ENCODE results near the gene CNOT3. TPM values are rescaled to one million over a fixed set of nuclear protein-coding genes. Genes with fewer than 3 reads are reported as not detected.
"Not testable (repeated sequence)": the region's sequence is repeated elsewhere in the genome, so short reads cannot be mapped to it uniquely, and the experiment has no call there.

Gene CNOT3
- polyA plus RNA-seq (ENCODE audit: insufficient read length in 12 of 12): 100 to 1,000 TPM in 1 of 12 donors, 10 to 100 TPM in 11; 29.8 to 595 (median 38.1) TPM
- long read RNA-seq, donor 1, partial matches to known transcripts: 11 of 14 reads
- long read RNA-seq, donor 1, other reads (novel, unspliced or antisense): 0 of 14 reads
- long read RNA-seq, donor 2, partial matches to known transcripts: 20 of 20 reads
- long read RNA-seq, donor 2, other reads (novel, unspliced or antisense): 0 of 20 reads
- long read RNA-seq, donor 3, partial matches to known transcripts: 0 of 1 reads
- long read RNA-seq, donor 3, other reads (novel, unspliced or antisense): 0 of 1 reads
- long read RNA-seq, donor 4: 0 reads
- long read RNA-seq, donor 5, partial matches to known transcripts: 0 of 1 reads
- long read RNA-seq, donor 5, other reads (novel, unspliced or antisense): 0 of 1 reads
- long read RNA-seq, donor 6, partial matches to known transcripts: 0 of 1 reads
- long read RNA-seq, donor 6, other reads (novel, unspliced or antisense): 0 of 1 reads
- long read RNA-seq, donor 7: 0 reads
- long read RNA-seq, donor 8, partial matches to known transcripts: 31 of 33 reads
- long read RNA-seq, donor 8, other reads (novel, unspliced or antisense): 0 of 33 reads
- long read RNA-seq, donor 9, partial matches to known transcripts: 0 of 2 reads
- long read RNA-seq, donor 9, other reads (novel, unspliced or antisense): 0 of 2 reads
- long read RNA-seq, donor 10, partial matches to known transcripts: 0 of 2 reads
- long read RNA-seq, donor 10, other reads (novel, unspliced or antisense): 0 of 2 reads
- long read RNA-seq, donor 11, partial matches to known transcripts: 9 of 16 reads
- long read RNA-seq, donor 11, other reads (novel, unspliced or antisense): 7 of 16 reads

- no peak for DNase-seq
Measured at GRCh38 chr19:54137699-54138488, at the start of gene CNOT3. Gene CNOT3 (plus strand): TSS chr19:54137762. CDS start chr19:54142979, 5,217 bp downstream.

DNA sequence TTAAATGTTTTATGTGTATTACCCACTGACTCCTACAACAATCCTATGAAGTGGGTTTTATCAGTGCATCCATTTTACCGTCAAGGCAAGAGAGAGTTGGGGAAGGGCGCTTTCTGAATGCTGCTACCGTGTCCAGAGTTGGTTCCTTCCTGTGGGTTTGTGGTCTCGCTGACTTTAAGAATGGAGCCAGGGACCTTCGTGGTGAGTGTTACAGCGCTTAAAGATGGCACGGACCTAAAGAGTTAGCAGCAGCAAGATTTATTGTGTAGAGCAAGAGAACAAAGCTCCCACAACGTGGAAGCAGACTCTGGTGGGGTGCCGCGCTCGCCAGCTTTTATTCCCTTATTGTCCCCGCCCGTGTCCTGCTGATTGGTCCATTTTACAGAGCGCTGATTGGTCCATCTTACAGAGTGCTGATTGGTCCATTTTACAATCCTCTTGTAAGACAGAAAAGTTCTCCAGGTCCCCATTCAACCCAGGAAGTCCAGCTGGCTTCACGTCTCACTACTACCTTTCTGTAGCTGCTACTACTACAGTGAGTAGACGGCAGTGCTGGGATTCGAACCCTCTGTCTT, 43.0 kb upstream of the CNOT3 start:
- no peak for DNase-seq

- no peak for DNase-seq
Measured at GRCh38 chr19:54095136-54095858, 42.3 kb upstream of the CNOT3 start.

- DNase-seq: not testable (repeated sequence)
Measured at GRCh38 chr19:54095859-54096616, 41.5 kb upstream of the CNOT3 start.

- DNase-seq: no peak
Measured at GRCh38 chr19:54096617-54097106, 40.9 kb upstream of the CNOT3 start.

- no peak for DNase-seq
Measured at GRCh38 chr19:54099190-54099902, 38.2 kb upstream of the CNOT3 start.

GRCh38 chr19:54099903-54100255, 37.7 kb upstream of the CNOT3 start:
- not testable (repeated sequence) for DNase-seq

- no peak for DNase-seq
Measured at GRCh38 chr19:54100561-54100960, 37.0 kb upstream of the CNOT3 start, which contains the start of gene OSCAR. Gene OSCAR (minus strand): TSS chr19:54100803. CDS start chr19:54100792, 11 bp downstream.

DNA sequence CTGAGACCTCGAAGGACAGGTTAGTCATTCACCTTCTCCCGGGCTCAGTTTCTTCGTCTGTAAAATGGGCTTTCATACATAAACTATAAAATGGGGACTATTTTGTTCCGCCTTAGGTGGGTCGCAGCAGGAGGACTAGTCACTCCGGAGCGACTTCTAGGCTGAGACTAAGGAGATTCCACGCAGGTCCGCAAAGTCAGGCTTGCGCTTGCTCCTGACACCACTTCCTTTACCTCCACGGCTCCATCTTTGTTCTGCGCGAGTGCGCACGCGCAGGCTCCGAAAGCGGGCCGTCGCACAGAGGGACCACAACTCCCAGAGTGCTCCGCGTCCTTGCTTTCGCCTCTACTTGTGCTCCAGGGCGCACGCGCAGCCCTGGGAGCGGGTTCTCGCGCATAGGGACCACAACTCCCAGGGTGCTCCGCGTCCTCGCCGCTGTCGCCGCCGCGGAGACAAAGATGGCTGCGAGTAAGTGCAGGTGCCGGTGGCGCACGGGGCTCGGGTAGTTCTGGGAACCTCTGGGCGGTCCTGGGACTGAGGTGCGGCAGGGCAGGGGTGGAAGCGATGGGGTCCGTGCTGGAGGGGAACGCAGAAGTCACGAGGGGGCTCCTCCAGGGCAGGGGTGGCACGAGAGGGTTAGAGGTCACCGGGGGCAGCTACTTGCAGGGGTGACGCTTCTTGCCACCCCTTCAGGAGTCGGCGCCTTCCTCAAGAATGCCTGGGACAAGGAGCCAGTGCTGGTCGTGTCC, 35.0 kb upstream of the CNOT3 start, which contains the start of gene NDUFA3:
Gene NDUFA3, plus strand, starts transcription at position 435 of the 749 bp plus-strand sequence. Its CDS starts 24 bp downstream, at position 459.
- DNase-seq: peak; percentile 100

DNA sequence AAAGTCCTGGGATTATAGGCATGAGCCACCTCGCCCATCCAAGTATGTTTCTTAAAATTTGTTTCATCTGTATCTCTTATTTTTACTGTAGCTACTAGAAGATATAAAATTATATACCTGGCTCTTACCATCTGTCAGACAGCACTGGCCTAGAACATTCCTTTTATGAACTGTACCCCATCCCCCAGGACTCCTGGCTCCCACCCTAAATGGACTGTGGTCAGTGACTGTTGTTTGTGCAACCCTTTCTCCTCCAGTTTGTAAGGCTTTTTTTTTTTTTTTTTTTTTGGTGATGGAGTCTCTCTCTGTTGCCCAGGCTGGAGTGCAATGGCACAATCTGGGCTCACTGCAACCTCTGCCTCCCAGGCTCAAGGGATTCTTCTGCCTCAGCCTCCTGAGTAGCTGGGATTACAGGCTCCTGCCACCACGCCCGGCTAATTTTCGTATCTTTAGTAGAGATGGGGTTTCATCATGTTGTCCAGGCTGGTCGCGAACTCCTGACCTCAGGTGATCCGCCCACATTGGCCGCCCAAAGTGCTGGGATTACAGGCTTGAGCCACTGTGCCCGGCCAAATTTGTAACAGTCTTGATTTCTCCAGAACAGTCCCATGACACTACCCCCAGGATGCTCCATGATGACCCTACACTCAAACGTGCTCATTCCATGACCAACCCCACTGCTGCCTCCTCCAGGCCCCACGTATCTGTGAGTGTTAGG, 32.4 kb upstream of the CNOT3 start:
- no peak for DNase-seq

GRCh38 chr19:54105796-54106195, 31.8 kb upstream of the CNOT3 start:
- no peak for DNase-seq

- no peak for DNase-seq
Measured at GRCh38 chr19:54106716-54107115, 30.8 kb upstream of the CNOT3 start.

- no peak for DNase-seq
Measured at GRCh38 chr19:54107876-54108490, 29.6 kb upstream of the CNOT3 start.

- DNase-seq: no peak
Measured at GRCh38 chr19:54108496-54108895, 29.1 kb upstream of the CNOT3 start.

DNA sequence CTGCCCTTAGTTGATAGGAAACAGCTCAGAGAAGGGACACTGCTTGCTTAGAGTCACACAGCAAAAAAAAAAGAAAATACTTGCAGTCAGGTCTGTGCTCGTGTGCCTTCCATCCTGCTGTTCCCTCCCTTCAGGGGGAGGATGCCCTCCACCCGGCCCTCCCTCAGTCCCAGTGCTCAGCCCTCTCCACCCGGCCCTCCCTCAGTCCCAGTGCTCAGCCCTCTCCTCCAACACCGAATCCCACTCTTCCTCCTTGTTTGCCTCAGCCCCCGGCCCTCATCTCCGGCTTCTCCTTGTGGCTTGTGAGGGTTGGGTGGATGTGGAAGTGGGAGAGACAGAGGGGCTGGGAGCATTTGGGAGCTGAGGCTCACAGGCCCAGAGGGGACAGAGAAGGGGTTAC, 27.9 kb upstream of the CNOT3 start:
- DNase-seq: no peak

GRCh38 chr19:54114340-54115108, 23.0 kb upstream of the CNOT3 start:
- DNase-seq: no peak

Data from muscle of arm (tissue), 14 donors.